H9 (cell line): ENCODE measurements around the gene NPIPB6. TPM values are rescaled to one million over a fixed set of nuclear protein-coding genes. Genes with fewer than 3 reads are reported as not detected.
A peak's percentile ranks its signal among the peaks of the same experiment; 100 is the strongest.

Experiments
- DNase-seq: peaks from one replicate; pipeline ENCODE4 v3.0.0-alpha.2; 2017
- H2AFZ ChIP-seq: one replicate; pipeline ENCODE4 v1.6.1; 2013; ENCODE audit warnings: mild to moderate bottlenecking, low read length, control low read depth, moderate library complexity
- H2AK5ac ChIP-seq: 2 replicates; pipeline ENCODE4 v1.6.1; 2013; ENCODE audit warnings: low read length, control low read depth, mixed read lengths; ENCODE audit not compliant: insufficient read length
- H2BK120ac ChIP-seq: one replicate; pipeline ENCODE4 v1.6.1; 2013; ENCODE audit warnings: low read depth, mild to moderate bottlenecking, low read length, control low read depth, inconsistent platforms; ENCODE audit not compliant: poor library complexity, severe bottlenecking
- H2BK12ac ChIP-seq: 2 replicates; pipeline ENCODE4 v1.6.1; 2013; ENCODE audit warnings: low read length, control low read depth, mixed read lengths, low read depth; ENCODE audit not compliant: insufficient read length
- H2BK15ac ChIP-seq: 2 replicates; pipeline ENCODE4 v1.6.1; 2013; ENCODE audit warnings: low read depth, low read length, control low read depth
- H2BK20ac ChIP-seq: one replicate; pipeline ENCODE4 v1.6.1; 2013; ENCODE audit warnings: low read depth, mild to moderate bottlenecking, low read length, control low read depth, inconsistent platforms; ENCODE audit not compliant: poor library complexity, severe bottlenecking
- H2BK5ac ChIP-seq: 2 replicates; pipeline ENCODE4 v1.6.1; 2013; ENCODE audit warnings: low read length, control low read depth, mixed read lengths; ENCODE audit not compliant: insufficient read length
- H3K14ac ChIP-seq: 2 replicates; pipeline ENCODE4 v1.6.1; 2013; ENCODE audit warnings: low read length, control low read depth; ENCODE audit not compliant: insufficient read depth
- H3K18ac ChIP-seq: 2 replicates; pipeline ENCODE4 v1.6.1; 2013; ENCODE audit warnings: low read depth, mild to moderate bottlenecking, mixed read lengths, low read length, control low read depth; ENCODE audit not compliant: insufficient read length
- H3K23ac ChIP-seq: 2 replicates; pipeline ENCODE4 v1.6.1; 2013; ENCODE audit warnings: low read length, control low read depth, mixed read lengths, low read depth; ENCODE audit not compliant: insufficient read length
- H3K23me2 ChIP-seq: 2 replicates; pipeline ENCODE4 v1.6.1; 2013; ENCODE audit warnings: low read depth, mild to moderate bottlenecking, mixed read lengths, low read length, control low read depth; ENCODE audit not compliant: insufficient read length, poor library complexity, severe bottlenecking
- H3K27ac ChIP-seq: 2 replicates; pipeline ENCODE4 v1.5.1; 2013; ENCODE audit warnings: low read length, control low read depth, mixed read lengths, low read depth; ENCODE audit not compliant: insufficient read length
- H3K27me3 ChIP-seq: 2 replicates; pipeline ENCODE4 v1.6.1; 2013; ENCODE audit warnings: low read length, control low read depth, inconsistent platforms; ENCODE audit not compliant: insufficient read depth
- H3K4ac ChIP-seq: 2 replicates; pipeline ENCODE4 v1.6.1; 2013; ENCODE audit warnings: low read depth, mild to moderate bottlenecking, control low read depth, inconsistent platforms, low read length, moderate library complexity
- H3K4me1 ChIP-seq: 2 replicates; pipeline ENCODE4 v1.6.1; 2013; ENCODE audit warnings: low read length, control low read depth, inconsistent platforms; ENCODE audit not compliant: insufficient read depth
- H3K4me2 ChIP-seq: 2 replicates; pipeline ENCODE4 v1.6.1; 2013; ENCODE audit warnings: low read length, control low read depth, mixed read lengths; ENCODE audit not compliant: insufficient read length, insufficient read depth
- H3K56ac ChIP-seq: 2 replicates; pipeline ENCODE4 v1.6.1; 2013; ENCODE audit warnings: low read depth, mild to moderate bottlenecking, mixed read lengths, low read length, control low read depth; ENCODE audit not compliant: insufficient read length
- H3K79me1 ChIP-seq: 2 replicates; pipeline ENCODE4 v1.6.1; 2013; ENCODE audit warnings: low read depth, mild to moderate bottlenecking, moderate library complexity, low read length, control low read depth, inconsistent platforms; ENCODE audit not compliant: insufficient read depth, poor library complexity, severe bottlenecking
- H3K79me2 ChIP-seq: 2 replicates; pipeline ENCODE4 v1.6.1; 2013; ENCODE audit warnings: low read length, control low read depth, inconsistent platforms; ENCODE audit not compliant: insufficient read depth
- H3K9ac ChIP-seq: 2 replicates; pipeline ENCODE4 v1.6.1; 2013; ENCODE audit warnings: low read length, control low read depth, mixed read lengths; ENCODE audit not compliant: insufficient read length; ENCODE audit errors: extremely low read depth
- H3K9me3 ChIP-seq: one replicate; pipeline ENCODE4 v1.6.1; 2013; ENCODE audit warnings: low read depth, low read length, inconsistent platforms; ENCODE audit not compliant: control insufficient read depth
- H3T11ph ChIP-seq: one replicate; pipeline ENCODE4 v1.6.1; 2013; ENCODE audit warnings: mild to moderate bottlenecking, low read length, control low read depth, inconsistent platforms
- H4K20me1 ChIP-seq: one replicate; pipeline ENCODE4 v1.6.1; 2013; ENCODE audit not compliant: control insufficient read depth, insufficient read length, insufficient read depth
- H4K5ac ChIP-seq: 2 replicates; pipeline ENCODE4 v1.6.1; 2013; ENCODE audit warnings: low read depth, mild to moderate bottlenecking, mixed read lengths, low read length, control low read depth; ENCODE audit not compliant: insufficient read length
- H4K8ac ChIP-seq: replicated peaks from 2 replicates; pipeline ENCODE4 v1.6.1; 2013; ENCODE audit warnings: low read length, control low read depth, mixed read lengths, low read depth; ENCODE audit not compliant: insufficient read length
- H4K91ac ChIP-seq: 2 replicates; pipeline ENCODE4 v1.6.1; 2013; ENCODE audit warnings: low read depth, mild to moderate bottlenecking, moderate library complexity, mixed read lengths, low read length, control low read depth; ENCODE audit not compliant: insufficient read length
- H3K27ac Mint-ChIP-seq, 3 experiments: 2 replicates in 2 of 3; 3 replicates in 1 of 3; pipeline ENCODE4 v1.8.0; 2020 to 2021; ENCODE audit warnings: mixed read lengths in 3 of 3, mild to moderate bottlenecking in 1 of 3, moderate library complexity in 1 of 3
- H3K27me3 Mint-ChIP-seq: 2 replicates; pipeline ENCODE4 v1.8.0; 2021; ENCODE audit warnings: low read depth, mild to moderate bottlenecking, moderate library complexity, mixed read lengths
- H3K36me3 Mint-ChIP-seq, 3 experiments: 2 replicates in 2 of 3; 3 replicates in 1 of 3; pipeline ENCODE4 v1.8.0; 2020 to 2021; ENCODE audit warnings: low read depth in 3 of 3, mixed read lengths in 3 of 3; ENCODE audit not compliant: insufficient read depth in 1 of 3
- H3K4me1 Mint-ChIP-seq, 2 experiments: 2 replicates each; pipeline ENCODE4 v1.8.0; 2020; ENCODE audit warnings: mixed read lengths in 2 of 2
- H3K4me3 Mint-ChIP-seq, 2 experiments: 2 replicates in 1 of 2; 3 replicates in 1 of 2; pipeline ENCODE4 v1.8.0; 2020 to 2021; ENCODE audit warnings: mild to moderate bottlenecking in 2 of 2, mixed read lengths in 2 of 2, moderate library complexity in 1 of 2
- H3K9me3 Mint-ChIP-seq, 2 experiments: 2 replicates in 1 of 2; 3 replicates in 1 of 2; pipeline ENCODE4 v1.8.0; 2020; ENCODE audit warnings: mild to moderate bottlenecking in 2 of 2, mixed read lengths in 2 of 2, moderate library complexity in 1 of 2
- WGBS: extraction: QIAGEN DNeasy Blood & Tissue Kit; methylation state at CpG from one replicate; pipeline ENCODE4 v1.1.7; 2013; ENCODE audit warnings: missing lambda C conversion rate, low lambda C conversion rate, mixed read lengths; ENCODE audit not compliant: insufficient read length; ENCODE audit errors: extremely low coverage; 5-methylcytosine and 5-hydroxymethylcytosine counted together
- total RNA-seq: library from RNA; stranded (reverse); gene quantifications from 2 replicates; pipeline ENCODE4 v1.2.1, GENCODE V29; 2021
- TF ChIP-seq, protein P1 (sequence below): fragments of 200-600 bp; sonication (generic); conservative IDR thresholded peaks from 3 replicates; pipeline ENCODE4 v1.8.0; 2021; ENCODE audit warnings: antibody characterized with exemption, mild to moderate bottlenecking

The NPIPB6 gene
- total RNA-seq, 1 experiment from 2014 or later, result 5.2 TPM

DNA sequence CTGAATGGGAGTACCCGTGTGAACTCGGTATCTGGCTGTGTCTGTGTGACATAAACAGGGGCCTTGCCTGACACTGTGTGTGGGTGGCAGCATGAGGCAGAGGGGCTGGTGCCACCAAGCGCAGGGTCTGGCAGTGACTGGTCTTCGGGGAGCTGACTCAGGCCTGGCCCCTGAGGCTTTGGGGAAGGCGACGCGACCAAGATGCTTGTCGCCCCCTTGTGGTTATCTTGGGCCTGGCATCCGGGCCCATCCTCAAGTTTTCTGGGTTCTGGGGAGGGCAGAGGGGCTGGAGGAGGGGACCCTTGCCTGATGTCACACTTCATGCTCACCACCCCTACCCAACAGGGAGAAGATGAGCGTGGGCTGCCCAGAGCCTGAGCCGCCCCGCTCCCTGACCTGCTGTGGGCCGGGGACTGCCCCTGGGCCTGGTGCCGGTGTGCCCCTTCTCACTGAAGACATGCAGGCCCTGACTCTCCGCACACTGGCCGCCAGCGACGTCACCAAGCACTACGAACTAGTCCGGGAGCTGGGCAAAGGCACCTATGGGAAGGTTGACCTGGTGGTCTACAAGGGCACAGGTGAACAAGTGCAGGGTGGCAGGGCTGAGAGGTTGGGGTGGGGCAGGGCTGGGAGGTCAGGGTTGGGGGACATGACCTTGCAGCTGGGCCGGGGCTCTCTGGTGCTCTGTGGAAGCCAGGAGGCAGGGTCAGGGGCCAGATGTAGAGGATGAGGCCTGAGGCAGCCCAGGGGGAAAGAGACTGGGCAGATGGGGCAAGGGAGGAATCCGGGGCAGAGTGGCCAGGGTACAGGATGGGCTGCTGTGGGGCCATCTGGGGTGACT is 46.0 kb downstream of the NPIPB6 start:
- H2AK5ac ChIP-seq, result no peak overlapping the region
- WGBS, result no CpG with 5 or more reads among the region's 22 CpGs

More for the DNA sequence above, 46.0 kb downstream of the NPIPB6 start:
- Histone ChIP-seq H2BK120ac (no peak overlapping the region), H3K4me2 (no peak overlapping the region), H3K79me1 (no peaks in the 10 kb centered on the region), H2AFZ (no peak overlapping the region), H3K9ac (no peak overlapping the region), H4K91ac (no peak overlapping the region), H3K4ac (no peak overlapping the region), H3K9me3 (no peaks in the 10 kb centered on the region), H3K14ac (no peak overlapping the region; the same call in 1 of the 2 replicates), H3K27ac (no peak overlapping the region), H3K4me1 (no peaks in the 10 kb centered on the region), H3K56ac (no peak overlapping the region), H3K79me2 (no peaks in the 10 kb centered on the region), H2BK20ac (no peak overlapping the region), H3T11ph (no peak overlapping the region), H2BK5ac (no peak overlapping the region), H3K18ac (no peak overlapping the region), H4K5ac (no peak overlapping the region), H4K20me1 (peaks cover 2% of the 10 kb centered on the region), H2BK12ac (no peak overlapping the region), H3K23ac (no peak overlapping the region), H3K23me2 (no peaks in the 10 kb centered on the region), H2BK15ac (no peak overlapping the region), H4K8ac (no peak overlapping the region), H3K27me3 (no peaks in the 10 kb centered on the region)
- Mint-ChIP-seq H3K4me3 (no peak overlapping the region), H3K9me3 (no peaks in the 10 kb centered on the region), H3K27ac (peak overlapping the region in 1 of 3 experiments; percentile 82; a peak in 1 of 7 replicates), H3K4me1 (no peaks in the 10 kb centered on the region), H3K27me3 (no peaks in the 10 kb centered on the region), H3K36me3 (peaks cover 21 to 36% (median 32%) of the 10 kb centered on the region in 3 experiments)
- DNase-seq, result peak; percentile 76
- TF ChIP-seq, protein P1, sequence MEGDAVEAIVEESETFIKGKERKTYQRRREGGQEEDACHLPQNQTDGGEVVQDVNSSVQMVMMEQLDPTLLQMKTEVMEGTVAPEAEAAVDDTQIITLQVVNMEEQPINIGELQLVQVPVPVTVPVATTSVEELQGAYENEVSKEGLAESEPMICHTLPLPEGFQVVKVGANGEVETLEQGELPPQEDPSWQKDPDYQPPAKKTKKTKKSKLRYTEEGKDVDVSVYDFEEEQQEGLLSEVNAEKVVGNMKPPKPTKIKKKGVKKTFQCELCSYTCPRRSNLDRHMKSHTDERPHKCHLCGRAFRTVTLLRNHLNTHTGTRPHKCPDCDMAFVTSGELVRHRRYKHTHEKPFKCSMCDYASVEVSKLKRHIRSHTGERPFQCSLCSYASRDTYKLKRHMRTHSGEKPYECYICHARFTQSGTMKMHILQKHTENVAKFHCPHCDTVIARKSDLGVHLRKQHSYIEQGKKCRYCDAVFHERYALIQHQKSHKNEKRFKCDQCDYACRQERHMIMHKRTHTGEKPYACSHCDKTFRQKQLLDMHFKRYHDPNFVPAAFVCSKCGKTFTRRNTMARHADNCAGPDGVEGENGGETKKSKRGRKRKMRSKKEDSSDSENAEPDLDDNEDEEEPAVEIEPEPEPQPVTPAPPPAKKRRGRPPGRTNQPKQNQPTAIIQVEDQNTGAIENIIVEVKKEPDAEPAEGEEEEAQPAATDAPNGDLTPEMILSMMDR, result peak; percentile 95
